SK-N-SH (cell line): ENCODE data around the gene MYB. TPM values are rescaled to one million over a fixed set of nuclear protein-coding genes. Genes with fewer than 3 reads are reported as not detected.

ENCODE experiments used
- CTCF ChIA-PET: fragments of 300-600, 350-600 bp; formaldehyde crosslinking; extraction: SDS; loops from one replicate; lab custom pipeline; 2021; lab: Yijun Ruan, JAX
- POLR2A ChIA-PET: fragments of 350-600 bp; sonication (Branson Sonifier 250); formaldehyde crosslinking; extraction: SDS; loops from one replicate; lab custom pipeline; 2020; ENCODE audit warnings: antibody characterized with exemption, inconsistent platforms; lab: Yijun Ruan, JAX
- DNase-seq: peaks from one replicate; pipeline ENCODE4 v3.0.0; 2012
- H2AFZ ChIP-seq: fragments of 200-600 bp; sonication (generic); 2 replicates; pipeline ENCODE4 v1.8.1; 2016; ENCODE audit warnings: antibody characterized with exemption, mild to moderate bottlenecking, low read depth
- H3F3A ChIP-seq: fragments of 200-600 bp; sonication (generic); replicated peaks from 2 replicates; pipeline ENCODE3; 2016; ENCODE audit warnings: antibody characterized with exemption, mild to moderate bottlenecking; ENCODE audit not compliant: insufficient read depth
- H3K27ac ChIP-seq, 2 experiments: fragments of 200-500 bp in 1 of 2; fragments of 200-600 bp in 1 of 2; sonication (Bioruptor generic) in 1 of 2; sonication (generic), shearing (Covaris generic) in 1 of 2; 2 replicates each; pipeline versions ENCODE4 v1.5.1 to v1.6.1; 2014 to 2016; ENCODE audit warnings: low read depth in 2 of 2, inconsistent platforms in 1 of 2, low read length in 1 of 2, mild to moderate bottlenecking in 1 of 2, mixed read lengths in 1 of 2
- H3K27me3 ChIP-seq: fragments of 200-600 bp; sonication (generic), shearing (Covaris generic); 2 replicates; pipeline ENCODE4 v1.6.1; 2016; ENCODE audit warnings: mixed run types; ENCODE audit not compliant: insufficient read depth
- H3K36me3 ChIP-seq, 2 experiments: fragments of 200-500 bp in 1 of 2; fragments of 200-600 bp in 1 of 2; sonication (Bioruptor generic) in 1 of 2; sonication (generic) in 1 of 2; replicated peaks in 1 of 2; 2 replicates each; pipeline versions ENCODE3 to v1.5.1; 2014 to 2016; ENCODE audit warnings: low read length in 1 of 2, mild to moderate bottlenecking in 1 of 2; ENCODE audit not compliant: insufficient read depth in 2 of 2, control insufficient read depth in 1 of 2
- H3K4me1 ChIP-seq, 2 experiments: fragments of 200-500 bp in 1 of 2; fragments of 200-600 bp in 1 of 2; sonication (Bioruptor generic) in 1 of 2; sonication (generic), shearing (Covaris generic) in 1 of 2; 2 replicates each; pipeline versions ENCODE4 v1.5.1 to v1.6.1; 2014 to 2016; ENCODE audit warnings: low read depth in 1 of 2, low read length in 1 of 2, mixed run types in 1 of 2; ENCODE audit not compliant: insufficient read depth in 2 of 2, control insufficient read depth in 1 of 2
- H3K4me2 ChIP-seq: fragments of 200-600 bp; sonication (generic), shearing (Covaris generic); 2 replicates; pipeline ENCODE4 v1.6.1; 2017; ENCODE audit warnings: mixed run types
- H3K4me3 ChIP-seq, 2 experiments: fragments of 200-500 bp in 1 of 2; fragments of 200-600 bp in 1 of 2; sonication (Bioruptor generic) in 1 of 2; sonication (generic), shearing (Covaris generic) in 1 of 2; 2 replicates each; pipeline versions ENCODE4 v1.5.1 to v1.8.1; 2014 to 2016; ENCODE audit warnings: low read depth in 2 of 2, inconsistent platforms in 1 of 2, low read length in 1 of 2, mild to moderate bottlenecking in 1 of 2, mixed read lengths in 1 of 2, moderate library complexity in 1 of 2
- H3K79me2 ChIP-seq: fragments of 200-600 bp; sonication (generic); 2 replicates; pipeline ENCODE4 v1.8.1; 2017; ENCODE audit warnings: mild to moderate bottlenecking; ENCODE audit not compliant: insufficient read depth
- H3K9ac ChIP-seq: fragments of 200-600 bp; sonication (generic); 2 replicates; pipeline ENCODE4 v1.6.1; 2017; ENCODE audit warnings: mixed run types
- H3K9me2 ChIP-seq: fragments of 200-600 bp; sonication (generic); 2 replicates; pipeline ENCODE4 v1.6.1; 2017; ENCODE audit warnings: mixed run types
- H3K9me3 ChIP-seq: fragments of 200-600 bp; sonication (generic); 2 replicates; pipeline ENCODE4 v1.6.1; 2017; ENCODE audit warnings: mixed run types, mild to moderate bottlenecking, moderate library complexity
- H4K20me1 ChIP-seq: fragments of 200-600 bp; sonication (generic); 2 replicates; pipeline ENCODE4 v1.6.1; 2017; ENCODE audit warnings: mild to moderate bottlenecking, mixed run types; ENCODE audit not compliant: insufficient read depth
- EP300 ChIP-seq, 2 experiments: IDR thresholded peaks; 2 replicates each; pipeline versions ENCODE4 v1.4.0 to v1.6.1; 2012; ENCODE audit warnings: borderline replicate concordance in 1 of 2, low read depth in 1 of 2, low read length in 1 of 2
- FOSL2 ChIP-seq: IDR thresholded peaks from 2 replicates; pipeline ENCODE4 v1.4.0; 2012; ENCODE audit warnings: low read depth, mild to moderate bottlenecking, moderate library complexity, borderline replicate concordance
- FOXM1 ChIP-seq: IDR thresholded peaks from 2 replicates; pipeline ENCODE4 v1.4.0; 2012; ENCODE audit warnings: low read depth, mild to moderate bottlenecking
- GABPA ChIP-seq: IDR thresholded peaks from 2 replicates; pipeline ENCODE4 v1.4.0; 2012; ENCODE audit warnings: low read depth, mild to moderate bottlenecking
- NFIC ChIP-seq: IDR thresholded peaks from 2 replicates; pipeline ENCODE4 v1.4.0; 2012; ENCODE audit warnings: borderline replicate concordance
- NRF1 ChIP-seq: IDR thresholded peaks from 2 replicates; pipeline ENCODE4 v1.6.1; 2012; ENCODE audit warnings: low read depth, mild to moderate bottlenecking, low read length
- RCOR1 ChIP-seq: fragments of 150-350 bp; IDR thresholded peaks from 2 replicates; pipeline ENCODE4 v1.6.1; 2017; ENCODE audit warnings: antibody characterized with exemption, low read length
- RFX5 ChIP-seq: IDR thresholded peaks from 2 replicates; pipeline ENCODE4 v1.6.1; 2012; ENCODE audit warnings: mild to moderate bottlenecking, improper control_type of control experiment, low read length
- TAF1 ChIP-seq: IDR thresholded peaks from 2 replicates; pipeline ENCODE4 v1.6.1; 2012; ENCODE audit warnings: low read depth, mild to moderate bottlenecking, low read length, moderate library complexity, borderline replicate concordance
- TEAD4 ChIP-seq: IDR thresholded peaks from 2 replicates; pipeline ENCODE4 v1.4.0; 2012; ENCODE audit warnings: mild to moderate bottlenecking, borderline replicate concordance; ENCODE audit not compliant: insufficient read depth
- WGBS: methylation state at CpG from one replicate; pipeline ENCODE4 v1.1.6; 2017; ENCODE audit warnings: low lambda C conversion rate; 5-methylcytosine and 5-hydroxymethylcytosine counted together
- polyA plus RNA-seq, 3 experiments: library from polyadenylated mRNA; depleted of rRNA; stranded (reverse); fragments of >200 nt; gene quantifications; 2 replicates each; pipeline ENCODE4 v1.2.3, GENCODE V29; 2012
- TF ChIP-seq, protein P1 (sequence below): IDR thresholded peaks from 2 replicates; pipeline ENCODE4 v1.4.0; 2012; ENCODE audit warnings: low read depth
- TF ChIP-seq, protein P2 (sequence below): IDR thresholded peaks from 2 replicates; pipeline ENCODE4 v1.4.0; 2012; ENCODE audit warnings: low read depth, borderline replicate concordance
- TF ChIP-seq, protein P3 (sequence below): IDR thresholded peaks from 2 replicates; pipeline ENCODE4 v1.6.1; 2012; ENCODE audit warnings: mild to moderate bottlenecking, low read depth, low read length, moderate library complexity
- TF ChIP-seq, protein P4 (sequence below): fragments of 150-350 bp; IDR thresholded peaks from 2 replicates; pipeline ENCODE4 v1.6.1; 2017; ENCODE audit warnings: antibody characterized with exemption, low read length, low read depth, borderline replicate concordance

MYB gene
- polyA plus RNA-seq, 1 of the 3 experiments (the other 2 are of a cell fraction): 0.85 TPM

DNA sequence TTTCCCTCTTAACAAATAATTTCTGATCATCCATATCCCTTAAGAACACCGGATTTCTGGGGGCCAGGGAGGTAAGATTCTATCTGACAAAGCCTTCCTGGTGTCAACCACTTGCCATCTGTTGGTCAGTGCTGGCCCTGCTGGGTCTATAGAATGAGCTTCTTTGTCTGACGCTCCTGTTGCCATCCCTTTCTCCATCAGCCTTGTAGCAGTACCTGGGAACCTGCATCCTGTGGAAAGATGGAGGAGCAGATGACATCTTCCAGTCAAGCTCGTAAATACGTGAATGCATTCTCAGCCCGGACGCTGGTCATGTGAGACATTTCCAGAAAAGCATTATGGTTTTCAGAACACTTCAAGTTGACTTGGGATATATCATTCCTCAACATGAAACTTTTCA is 36.6 kb downstream of the MYB start:
- no peak overlapping the region for H3K4me3 ChIP-seq
- 97% methylated on average over 6 of the region's 6 CpGs for WGBS
- H4K20me1 ChIP-seq: no peaks in the 10 kb centered on the region
- H3K27ac ChIP-seq: no peak overlapping the region
- no peaks in the 10 kb centered on the region for H3K9me2 ChIP-seq
- H3K9ac ChIP-seq: no peak overlapping the region
- no peaks in the 10 kb centered on the region for H3K27me3 ChIP-seq
- no peak for DNase-seq
- no peak overlapping the region for H2AFZ ChIP-seq
- peaks cover 0 to 4% of the 10 kb centered on the region in 2 experiments; a peak in 1 of 4 replicates for H3K4me1 ChIP-seq
- H3K4me2 ChIP-seq: no peak overlapping the region
- H3K36me3 ChIP-seq: no peaks in the 10 kb centered on the region
- POLR2A ChIA-PET: no interaction called here
- TF ChIP-seq GABPA (no peak), FOSL2 (no peak), RFX5 (no peak), EP300 (IDR thresholded peaks at IDR 0.05; ENCODE audit: borderline replicate concordance in 1 of 2, low read depth in 1 of 2, low read length in 1 of 2) (no peak), TAF1 (no peak), NRF1 (no peak), RCOR1 (no peak), TEAD4 (no peak)
- TF ChIP-seq, protein P1, sequence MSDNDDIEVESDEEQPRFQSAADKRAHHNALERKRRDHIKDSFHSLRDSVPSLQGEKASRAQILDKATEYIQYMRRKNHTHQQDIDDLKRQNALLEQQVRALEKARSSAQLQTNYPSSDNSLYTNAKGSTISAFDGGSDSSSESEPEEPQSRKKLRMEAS: no peak
- TF ChIP-seq, protein P2, sequence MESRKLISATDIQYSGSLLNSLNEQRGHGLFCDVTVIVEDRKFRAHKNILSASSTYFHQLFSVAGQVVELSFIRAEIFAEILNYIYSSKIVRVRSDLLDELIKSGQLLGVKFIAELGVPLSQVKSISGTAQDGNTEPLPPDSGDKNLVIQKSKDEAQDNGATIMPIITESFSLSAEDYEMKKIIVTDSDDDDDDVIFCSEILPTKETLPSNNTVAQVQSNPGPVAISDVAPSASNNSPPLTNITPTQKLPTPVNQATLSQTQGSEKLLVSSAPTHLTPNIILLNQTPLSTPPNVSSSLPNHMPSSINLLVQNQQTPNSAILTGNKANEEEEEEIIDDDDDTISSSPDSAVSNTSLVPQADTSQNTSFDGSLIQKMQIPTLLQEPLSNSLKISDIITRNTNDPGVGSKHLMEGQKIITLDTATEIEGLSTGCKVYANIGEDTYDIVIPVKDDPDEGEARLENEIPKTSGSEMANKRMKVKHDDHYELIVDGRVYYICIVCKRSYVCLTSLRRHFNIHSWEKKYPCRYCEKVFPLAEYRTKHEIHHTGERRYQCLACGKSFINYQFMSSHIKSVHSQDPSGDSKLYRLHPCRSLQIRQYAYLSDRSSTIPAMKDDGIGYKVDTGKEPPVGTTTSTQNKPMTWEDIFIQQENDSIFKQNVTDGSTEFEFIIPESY: no peak
- TF ChIP-seq, protein P3, sequence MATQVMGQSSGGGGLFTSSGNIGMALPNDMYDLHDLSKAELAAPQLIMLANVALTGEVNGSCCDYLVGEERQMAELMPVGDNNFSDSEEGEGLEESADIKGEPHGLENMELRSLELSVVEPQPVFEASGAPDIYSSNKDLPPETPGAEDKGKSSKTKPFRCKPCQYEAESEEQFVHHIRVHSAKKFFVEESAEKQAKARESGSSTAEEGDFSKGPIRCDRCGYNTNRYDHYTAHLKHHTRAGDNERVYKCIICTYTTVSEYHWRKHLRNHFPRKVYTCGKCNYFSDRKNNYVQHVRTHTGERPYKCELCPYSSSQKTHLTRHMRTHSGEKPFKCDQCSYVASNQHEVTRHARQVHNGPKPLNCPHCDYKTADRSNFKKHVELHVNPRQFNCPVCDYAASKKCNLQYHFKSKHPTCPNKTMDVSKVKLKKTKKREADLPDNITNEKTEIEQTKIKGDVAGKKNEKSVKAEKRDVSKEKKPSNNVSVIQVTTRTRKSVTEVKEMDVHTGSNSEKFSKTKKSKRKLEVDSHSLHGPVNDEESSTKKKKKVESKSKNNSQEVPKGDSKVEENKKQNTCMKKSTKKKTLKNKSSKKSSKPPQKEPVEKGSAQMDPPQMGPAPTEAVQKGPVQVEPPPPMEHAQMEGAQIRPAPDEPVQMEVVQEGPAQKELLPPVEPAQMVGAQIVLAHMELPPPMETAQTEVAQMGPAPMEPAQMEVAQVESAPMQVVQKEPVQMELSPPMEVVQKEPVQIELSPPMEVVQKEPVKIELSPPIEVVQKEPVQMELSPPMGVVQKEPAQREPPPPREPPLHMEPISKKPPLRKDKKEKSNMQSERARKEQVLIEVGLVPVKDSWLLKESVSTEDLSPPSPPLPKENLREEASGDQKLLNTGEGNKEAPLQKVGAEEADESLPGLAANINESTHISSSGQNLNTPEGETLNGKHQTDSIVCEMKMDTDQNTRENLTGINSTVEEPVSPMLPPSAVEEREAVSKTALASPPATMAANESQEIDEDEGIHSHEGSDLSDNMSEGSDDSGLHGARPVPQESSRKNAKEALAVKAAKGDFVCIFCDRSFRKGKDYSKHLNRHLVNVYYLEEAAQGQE: no peak
- H3F3A ChIP-seq: no peaks in the 10 kb centered on the region
- no peaks in the 10 kb centered on the region for H3K79me2 ChIP-seq
- H3K9me3 ChIP-seq: no peaks in the 10 kb centered on the region
- CTCF ChIA-PET: interaction anchor here (0.7 kb wide), 1 partner anchor 197 kb away, joined by 3 read pairs; no protein-coding TSS in a partner anchor

DNA sequence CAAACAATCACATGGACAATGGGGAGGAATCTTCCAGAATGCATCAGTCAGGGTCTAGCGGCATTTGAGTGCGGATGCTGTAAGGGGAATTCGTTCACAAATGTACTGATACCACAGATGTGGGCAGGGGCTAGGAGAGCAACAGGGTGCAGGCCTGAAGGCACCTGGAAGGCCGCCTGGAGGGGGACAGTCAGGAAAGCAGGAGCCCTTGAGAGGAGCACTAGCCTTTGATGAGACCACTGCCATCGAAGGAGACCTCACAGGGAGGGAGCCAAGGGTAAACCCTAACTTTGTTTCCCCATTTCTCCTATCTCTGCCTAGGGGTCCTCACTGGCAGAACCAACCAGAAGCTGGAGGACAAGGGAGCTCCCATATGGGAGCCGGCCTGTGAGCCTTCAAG is 38.2 kb downstream of the MYB start:
- Histone ChIP-seq H2AFZ (no peak overlapping the region), H3K4me3 (no peak overlapping the region), H3K4me1 (no peaks in the 10 kb centered on the region; a peak in 1 of 4 replicates), H3K4me2 (no peak overlapping the region), H3F3A (no peaks in the 10 kb centered on the region), H3K9me3 (no peaks in the 10 kb centered on the region), H3K79me2 (no peaks in the 10 kb centered on the region), H3K27me3 (no peaks in the 10 kb centered on the region), H3K36me3 (no peaks in the 10 kb centered on the region), H3K27ac (no peak overlapping the region), H3K9ac (no peak overlapping the region), H3K9me2 (no peaks in the 10 kb centered on the region), H4K20me1 (no peaks in the 10 kb centered on the region)
- TF ChIP-seq GABPA: no peak
- TF ChIP-seq RFX5: no peak
- TF ChIP-seq, protein P4, sequence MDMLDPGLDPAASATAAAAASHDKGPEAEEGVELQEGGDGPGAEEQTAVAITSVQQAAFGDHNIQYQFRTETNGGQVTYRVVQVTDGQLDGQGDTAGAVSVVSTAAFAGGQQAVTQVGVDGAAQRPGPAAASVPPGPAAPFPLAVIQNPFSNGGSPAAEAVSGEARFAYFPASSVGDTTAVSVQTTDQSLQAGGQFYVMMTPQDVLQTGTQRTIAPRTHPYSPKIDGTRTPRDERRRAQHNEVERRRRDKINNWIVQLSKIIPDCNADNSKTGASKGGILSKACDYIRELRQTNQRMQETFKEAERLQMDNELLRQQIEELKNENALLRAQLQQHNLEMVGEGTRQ: no peak
- TF ChIP-seq, protein P2: no peak
- TF ChIP-seq NFIC: no peak
- no peak for TF ChIP-seq FOXM1
- no peak for TF ChIP-seq EP300 (IDR thresholded peaks at IDR 0.05; ENCODE audit: borderline replicate concordance in 1 of 2, low read depth in 1 of 2, low read length in 1 of 2)
- no peak for DNase-seq
- CTCF ChIA-PET: interaction anchor here (0.5 kb wide), 1 partner anchor 23 kb away, joined by 3 read pairs; no protein-coding TSS in a partner anchor
- 90% methylated on average over 5 of the region's 6 CpGs for WGBS
- POLR2A ChIA-PET: no interaction called here
